ENCODE results near the gene GPC5. TPM values are rescaled to one million over a fixed set of nuclear protein-coding genes. Genes with fewer than 3 reads are reported as not detected.

GPC5 gene
- total RNA-seq, 2 experiments from 2014 or later: 2.4 TPM; not detected in 1

DNA sequence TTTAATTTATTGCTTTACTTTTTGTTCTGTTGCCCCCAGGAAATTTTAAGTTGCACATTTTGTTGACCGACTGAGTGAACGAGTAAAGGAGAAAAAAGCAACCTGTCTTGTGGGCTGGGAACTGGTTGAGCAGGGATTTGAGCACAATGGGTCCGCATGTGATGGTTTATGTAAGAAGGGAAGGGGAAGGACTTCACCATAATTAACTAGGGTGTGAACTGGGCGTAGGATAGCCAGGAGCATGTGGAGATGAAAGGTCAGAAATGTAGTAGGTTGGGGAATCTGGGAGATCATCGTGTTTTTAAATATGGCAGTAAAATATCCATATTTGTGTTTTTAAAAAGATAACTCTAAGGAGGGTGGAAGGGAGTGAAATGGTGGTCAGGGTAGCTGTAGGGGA lies 99.9 kb downstream of the GPC5 start:
- no peak for TF ChIP-seq EZH2phosphoT487 (IDR thresholded peaks at IDR 0.05; ENCODE audit: borderline replicate concordance, low read depth, low read length)
- TF ChIP-seq, protein P1, sequence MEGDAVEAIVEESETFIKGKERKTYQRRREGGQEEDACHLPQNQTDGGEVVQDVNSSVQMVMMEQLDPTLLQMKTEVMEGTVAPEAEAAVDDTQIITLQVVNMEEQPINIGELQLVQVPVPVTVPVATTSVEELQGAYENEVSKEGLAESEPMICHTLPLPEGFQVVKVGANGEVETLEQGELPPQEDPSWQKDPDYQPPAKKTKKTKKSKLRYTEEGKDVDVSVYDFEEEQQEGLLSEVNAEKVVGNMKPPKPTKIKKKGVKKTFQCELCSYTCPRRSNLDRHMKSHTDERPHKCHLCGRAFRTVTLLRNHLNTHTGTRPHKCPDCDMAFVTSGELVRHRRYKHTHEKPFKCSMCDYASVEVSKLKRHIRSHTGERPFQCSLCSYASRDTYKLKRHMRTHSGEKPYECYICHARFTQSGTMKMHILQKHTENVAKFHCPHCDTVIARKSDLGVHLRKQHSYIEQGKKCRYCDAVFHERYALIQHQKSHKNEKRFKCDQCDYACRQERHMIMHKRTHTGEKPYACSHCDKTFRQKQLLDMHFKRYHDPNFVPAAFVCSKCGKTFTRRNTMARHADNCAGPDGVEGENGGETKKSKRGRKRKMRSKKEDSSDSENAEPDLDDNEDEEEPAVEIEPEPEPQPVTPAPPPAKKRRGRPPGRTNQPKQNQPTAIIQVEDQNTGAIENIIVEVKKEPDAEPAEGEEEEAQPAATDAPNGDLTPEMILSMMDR (conservative IDR thresholded peaks at IDR 0.05; ENCODE audit: low read length): no peak
- ChIA-PET CTCF (ENCODE audit: unreplicated experiment) (no interaction called here), POLR2A (interaction anchor here (0.6 to 2.7 kb wide), 3 partner anchors 11 to 1002 kb away, joined by 3 to 11 read pairs (median 3); no protein-coding TSS in a partner anchor)
- no peak overlapping the region for H2AFZ ChIP-seq (ENCODE audit: low read length)
- no peaks in the 10 kb centered on the region for H3K79me2 ChIP-seq (ENCODE audit: insufficient read depth, low read depth, low read length)
- no peak overlapping the region for H3K4me3 ChIP-seq (ENCODE audit: low read depth, low read length, poor library complexity, severe bottlenecking)
- H3K4me1 ChIP-seq (ENCODE audit: insufficient read depth, low read length, poor library complexity, severe bottlenecking): no peaks in the 10 kb centered on the region
- no peak overlapping the region for H3K27ac ChIP-seq (ENCODE audit: low read depth, low read length, poor library complexity, severe bottlenecking)
- H3K36me3 ChIP-seq (ENCODE audit: insufficient read depth, low read length): no peaks in the 10 kb centered on the region
- H3K4me2 ChIP-seq (ENCODE audit: low read length): no peak overlapping the region
- no peak for DNase-seq (ENCODE audit: low spot score)
- no peaks in the 10 kb centered on the region for H4K20me1 ChIP-seq (ENCODE audit: insufficient read depth, low read length)
- intact Hi-C loops (cut with micrococcal nuclease; ENCODE audit: unreplicated experiment): no loop called here
- no TSS peak for BruUV-seq (replicated peaks)
- no peaks in the 10 kb centered on the region for H3K9me3 ChIP-seq (ENCODE audit: low read length)
- no peaks in the 10 kb centered on the region for H3K9me2 ChIP-seq (ENCODE audit: insufficient read depth, low read length)

DNA sequence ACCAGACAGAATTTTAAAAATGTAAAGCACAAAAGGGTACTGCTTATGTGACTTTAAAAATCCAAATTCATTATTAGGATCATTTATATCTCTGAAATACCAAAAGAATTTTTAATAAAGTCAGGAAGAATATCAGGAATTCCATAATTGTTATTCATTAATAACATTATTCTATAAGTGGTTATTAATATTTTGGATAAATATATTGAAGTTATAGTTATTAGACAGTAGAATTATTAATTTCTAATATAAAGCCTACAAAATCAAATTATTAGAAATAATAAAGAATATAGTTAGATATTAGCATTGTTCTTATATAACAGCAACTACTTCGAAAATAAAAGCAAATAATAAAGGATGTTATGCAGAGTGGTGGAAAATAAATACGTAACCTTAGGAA lies 105.8 kb downstream of the GPC5 start:
- no peaks in the 10 kb centered on the region for H3K79me2 ChIP-seq (ENCODE audit: insufficient read depth, low read depth, low read length)
- POLR2A ChIA-PET: interaction anchor here (0.8 to 1.5 kb wide), 4 partner anchors 8 to 439 kb away, joined by 3 to 6 read pairs (median 4); no protein-coding TSS in a partner anchor
- H4K20me1 ChIP-seq (ENCODE audit: insufficient read depth, low read length): no peaks in the 10 kb centered on the region
- CTCF ChIA-PET (ENCODE audit: unreplicated experiment): no interaction called here
- no peak overlapping the region for H3K27ac ChIP-seq (ENCODE audit: low read depth, low read length, poor library complexity, severe bottlenecking)
- DNase-seq (ENCODE audit: low spot score): no peak
- intact Hi-C loops (cut with micrococcal nuclease; ENCODE audit: unreplicated experiment): no loop called here
- H3K9me3 ChIP-seq (ENCODE audit: low read length): no peaks in the 10 kb centered on the region
- H3K9me2 ChIP-seq (ENCODE audit: insufficient read depth, low read length): no peaks in the 10 kb centered on the region
- TF ChIP-seq EZH2phosphoT487 (IDR thresholded peaks at IDR 0.05; ENCODE audit: borderline replicate concordance, low read depth, low read length): no peak
- TF ChIP-seq, protein P1 (conservative IDR thresholded peaks at IDR 0.05; ENCODE audit: low read length): no peak
- H2AFZ ChIP-seq (ENCODE audit: low read length): no peak overlapping the region
- H3K4me2 ChIP-seq (ENCODE audit: low read length): no peak overlapping the region
- H3K4me1 ChIP-seq (ENCODE audit: insufficient read depth, low read length, poor library complexity, severe bottlenecking): no peaks in the 10 kb centered on the region
- H3K36me3 ChIP-seq (ENCODE audit: insufficient read depth, low read length): no peaks in the 10 kb centered on the region
- BruUV-seq (replicated peaks): no TSS peak
- H3K4me3 ChIP-seq (ENCODE audit: low read depth, low read length, poor library complexity, severe bottlenecking): no peak overlapping the region

DNA sequence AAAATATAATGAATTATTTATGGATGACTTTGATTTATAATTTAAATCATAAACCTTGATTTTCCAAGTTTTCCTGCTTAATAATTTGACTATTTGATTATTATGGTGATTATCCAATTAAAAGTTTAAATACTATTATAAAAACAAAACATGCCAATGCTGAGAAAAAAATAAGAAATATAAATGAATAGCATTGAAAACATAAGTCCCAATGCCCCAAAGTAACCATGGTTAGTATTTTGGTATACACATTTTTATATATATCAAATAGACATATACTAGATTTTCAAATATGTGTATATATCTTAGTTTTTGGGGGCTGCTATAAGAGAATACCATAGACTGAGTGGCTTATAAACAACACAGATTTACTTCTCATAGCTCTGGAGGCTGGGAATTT lies 108.3 kb downstream of the GPC5 start:
- H3K27ac ChIP-seq (ENCODE audit: low read depth, low read length, poor library complexity, severe bottlenecking): no peak overlapping the region
- H3K4me1 ChIP-seq (ENCODE audit: insufficient read depth, low read length, poor library complexity, severe bottlenecking): no peaks in the 10 kb centered on the region
- ChIA-PET POLR2A (interaction anchor here (1.1 to 1.4 kb wide), 3 partner anchors 13 to 91 kb away, joined by 3 to 4 read pairs (median 3); no protein-coding TSS in a partner anchor), CTCF (ENCODE audit: unreplicated experiment) (no interaction called here)
- H4K20me1 ChIP-seq (ENCODE audit: insufficient read depth, low read length): no peaks in the 10 kb centered on the region
- no peaks in the 10 kb centered on the region for H3K9me3 ChIP-seq (ENCODE audit: low read length)
- no peak for TF ChIP-seq EZH2phosphoT487 (IDR thresholded peaks at IDR 0.05; ENCODE audit: borderline replicate concordance, low read depth, low read length)
- TF ChIP-seq, protein P1 (conservative IDR thresholded peaks at IDR 0.05; ENCODE audit: low read length): no peak
- no peaks in the 10 kb centered on the region for H3K79me2 ChIP-seq (ENCODE audit: insufficient read depth, low read depth, low read length)
- no peak overlapping the region for H3K4me2 ChIP-seq (ENCODE audit: low read length)
- H3K4me3 ChIP-seq (ENCODE audit: low read depth, low read length, poor library complexity, severe bottlenecking): no peak overlapping the region
- no TSS peak for BruUV-seq (replicated peaks)
- intact Hi-C loops (cut with micrococcal nuclease; ENCODE audit: unreplicated experiment): no loop called here
- no peaks in the 10 kb centered on the region for H3K36me3 ChIP-seq (ENCODE audit: insufficient read depth, low read length)
- DNase-seq (ENCODE audit: low spot score): no peak
- no peaks in the 10 kb centered on the region for H3K9me2 ChIP-seq (ENCODE audit: insufficient read depth, low read length)
- no peak overlapping the region for H2AFZ ChIP-seq (ENCODE audit: low read length)

Measured in OCI-LY7 (cell line).